Activated naive CD4-positive, alpha-beta T cell treated with anti-CD3 and anti-CD28 coated beads, Interleukin-2, amount 50 U/mL, for 24 hours (primary cell): ENCODE data around the gene ACOXL.
"Not testable (repeated sequence)": the region's sequence is repeated elsewhere in the genome, so short reads cannot be mapped to it uniquely, and the experiment has no call there.

ENCODE experiments used
- H3K27ac Mint-ChIP-seq: one replicate; pipeline ENCODE4 v1.8.0; 2021; ENCODE audit warnings: mild to moderate bottlenecking, mixed read lengths
- H3K27me3 Mint-ChIP-seq: one replicate; pipeline ENCODE4 v1.8.0; 2021; ENCODE audit warnings: mixed read lengths
- H3K36me3 Mint-ChIP-seq: one replicate; pipeline ENCODE4 v1.8.0; 2021; ENCODE audit warnings: mixed read lengths
- H3K4me1 Mint-ChIP-seq: one replicate; pipeline ENCODE4 v1.8.0; 2021; ENCODE audit warnings: mixed read lengths
- H3K4me3 Mint-ChIP-seq: one replicate; pipeline ENCODE4 v1.8.0; 2021; ENCODE audit warnings: mild to moderate bottlenecking, mixed read lengths
- H3K9me3 Mint-ChIP-seq: one replicate; pipeline ENCODE4 v1.8.0; 2021; ENCODE audit warnings: mixed read lengths

Gene ACOXL

DNA sequence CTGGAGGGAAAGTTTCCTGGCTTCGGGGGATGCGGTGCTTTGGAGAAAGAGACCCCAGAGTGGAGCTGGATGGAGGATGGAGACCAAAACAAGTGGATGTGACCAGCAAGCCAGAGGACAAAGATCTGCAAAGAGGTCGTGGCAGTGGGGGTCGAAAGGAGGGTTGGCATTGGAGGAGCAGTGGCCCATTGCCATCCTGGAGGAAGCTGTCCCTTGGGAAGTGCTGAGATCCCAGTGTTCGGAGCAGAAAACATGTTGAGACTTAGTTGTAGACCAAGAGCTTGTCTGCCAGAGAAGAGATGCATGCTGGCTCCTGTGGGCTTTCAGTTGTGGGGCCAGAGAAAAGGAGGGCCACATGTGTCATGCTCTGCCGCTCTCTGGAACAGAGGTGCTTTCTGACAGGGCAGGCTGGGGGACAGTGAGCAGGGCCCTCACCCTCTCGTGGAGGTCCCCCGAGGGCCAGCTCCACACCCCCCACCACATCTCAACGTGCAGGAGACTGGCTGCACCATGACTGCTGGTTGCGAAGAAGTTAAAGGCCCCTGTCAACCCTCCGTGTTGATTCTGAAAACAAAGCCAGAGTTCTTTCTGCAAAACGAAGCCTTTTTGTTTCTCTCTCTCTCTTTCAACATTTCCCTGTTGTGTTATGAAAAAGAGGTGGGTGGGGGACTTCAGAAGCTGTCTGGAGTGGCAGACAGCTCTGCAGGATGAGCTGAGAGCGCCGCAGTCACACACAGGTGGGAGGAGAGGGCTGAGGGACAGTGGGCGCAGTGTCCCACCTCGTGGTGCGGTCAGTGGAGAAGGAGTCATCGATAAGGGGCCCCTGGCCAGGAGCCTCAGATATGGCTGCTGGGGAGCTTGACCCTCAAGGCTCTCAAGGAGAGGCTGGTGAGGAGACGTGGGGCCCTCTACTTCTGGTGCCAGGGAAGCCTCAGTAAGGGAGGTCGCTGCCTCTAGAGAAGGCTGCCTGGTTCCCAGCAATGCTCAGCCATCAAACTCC, 310.7 kb downstream of the ACOXL start:
- Mint-ChIP-seq H3K9me3 (no peaks in the 10 kb centered on the region), H3K27ac (no peak overlapping the region), H3K36me3 (peaks cover 3% of the 10 kb centered on the region), H3K4me1 (peaks cover 18% of the 10 kb centered on the region), H3K27me3 (peaks cover 13% of the 10 kb centered on the region), H3K4me3 (no peak overlapping the region)

DNA sequence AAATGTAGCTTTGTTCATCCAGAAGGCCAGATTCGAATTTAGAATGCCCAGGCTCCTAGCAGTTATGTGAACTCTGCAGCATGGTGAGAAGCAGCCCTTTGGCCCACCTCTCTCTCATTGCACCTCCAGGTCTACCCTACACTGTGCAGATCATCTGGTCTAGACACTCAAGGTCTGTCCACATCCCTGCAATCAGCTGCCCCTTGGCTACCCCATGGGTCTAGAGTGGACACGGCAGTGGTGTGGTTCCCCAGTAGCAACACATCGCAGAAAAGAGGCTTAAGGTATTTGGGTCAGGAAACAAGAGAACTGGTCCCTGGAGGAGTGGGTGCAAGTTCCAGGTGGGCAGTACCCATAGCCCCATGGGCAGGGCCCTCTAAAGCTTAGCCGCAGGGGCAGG, 311.7 kb downstream of the ACOXL start:
- Mint-ChIP-seq H3K4me3 (no peak overlapping the region), H3K4me1 (peaks cover 18% of the 10 kb centered on the region), H3K9me3 (no peaks in the 10 kb centered on the region), H3K36me3 (peaks cover 3% of the 10 kb centered on the region), H3K27ac (no peak overlapping the region), H3K27me3 (peaks cover 13% of the 10 kb centered on the region)

GRCh38 chr2:111045236-111045635, 312.9 kb downstream of the ACOXL start:
- H3K27ac Mint-ChIP-seq, H3K36me3 Mint-ChIP-seq, H3K4me3 Mint-ChIP-seq, H3K9me3 Mint-ChIP-seq: not testable (repeated sequence)
- Mint-ChIP-seq H3K27me3 (peaks cover 13% of the 10 kb centered on the region), H3K4me1 (peaks cover 27% of the 10 kb centered on the region)

DNA sequence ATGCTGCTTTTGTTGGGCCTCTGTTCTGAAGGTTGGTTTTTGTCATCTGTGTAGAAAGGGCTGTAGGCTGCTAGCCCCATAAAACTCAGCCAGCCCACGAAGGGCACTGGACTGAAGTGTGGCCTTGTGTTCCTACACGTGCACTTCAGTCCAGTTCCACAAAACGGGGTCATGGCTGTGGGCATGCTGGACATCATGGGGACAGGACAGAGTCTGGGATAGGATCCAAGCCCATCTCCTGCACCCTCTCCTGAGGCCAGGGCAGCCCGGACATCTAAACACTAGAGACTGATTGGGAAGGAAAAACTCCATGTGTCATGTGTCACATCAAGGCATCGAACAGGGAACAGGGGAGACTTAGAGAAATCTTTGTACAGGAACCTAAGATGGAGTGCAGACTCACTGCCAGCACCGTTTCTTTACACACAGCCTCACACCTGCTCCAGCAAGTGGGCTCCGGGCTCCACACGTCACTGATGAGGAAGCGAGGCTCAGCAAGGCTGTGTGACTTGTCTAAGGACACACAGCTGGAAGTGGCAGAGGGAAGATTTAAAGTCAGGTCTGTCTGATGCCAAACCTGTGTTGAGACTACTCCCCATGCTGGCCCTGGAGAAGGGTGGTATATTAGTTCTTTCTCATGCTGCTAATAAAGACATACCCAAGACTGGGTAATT, 313.5 kb downstream of the ACOXL start:
- Mint-ChIP-seq H3K9me3 (no peaks in the 10 kb centered on the region), H3K27me3 (peaks cover 8% of the 10 kb centered on the region), H3K36me3 (peaks cover 3% of the 10 kb centered on the region), H3K27ac (no peak overlapping the region), H3K4me3 (no peak overlapping the region), H3K4me1 (peaks cover 34% of the 10 kb centered on the region)

DNA sequence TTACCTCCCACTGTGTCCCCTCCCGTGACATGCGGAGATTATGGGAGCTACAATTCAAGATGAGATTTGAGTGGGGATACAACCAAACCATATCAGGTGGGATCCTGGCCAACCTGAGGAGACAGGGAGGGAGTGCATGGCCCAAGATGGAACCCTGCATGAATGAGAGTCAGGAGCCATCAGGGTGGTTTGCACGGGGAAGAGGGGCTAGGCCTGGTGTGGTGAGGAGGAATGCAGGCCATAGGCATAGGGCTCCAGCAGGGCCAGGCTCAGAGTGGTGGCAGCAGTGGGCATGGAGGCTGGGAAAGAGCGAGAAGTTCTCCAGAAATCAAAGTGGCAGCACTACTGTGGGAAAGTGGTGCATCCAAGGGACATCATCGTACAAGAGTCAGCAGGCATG, 314.3 kb downstream of the ACOXL start:
- H3K4me1 Mint-ChIP-seq, result peaks cover 39% of the 10 kb centered on the region
- H3K9me3 Mint-ChIP-seq, result no peaks in the 10 kb centered on the region
- H3K4me3 Mint-ChIP-seq, result no peak overlapping the region
- peaks cover 6% of the 10 kb centered on the region for H3K27me3 Mint-ChIP-seq
- H3K27ac Mint-ChIP-seq, result no peak overlapping the region
- peaks cover 4% of the 10 kb centered on the region for H3K36me3 Mint-ChIP-seq

GRCh38 chr2:111048856-111049768, 316.7 kb downstream of the ACOXL start:
- Mint-ChIP-seq H3K9me3 (no peaks in the 10 kb centered on the region), H3K36me3 (peaks cover 4% of the 10 kb centered on the region), H3K27ac (peak overlapping the region; percentile 80), H3K27me3 (peaks cover 4% of the 10 kb centered on the region), H3K4me1 (peaks cover 25% of the 10 kb centered on the region), H3K4me3 (no peak overlapping the region)

DNA sequence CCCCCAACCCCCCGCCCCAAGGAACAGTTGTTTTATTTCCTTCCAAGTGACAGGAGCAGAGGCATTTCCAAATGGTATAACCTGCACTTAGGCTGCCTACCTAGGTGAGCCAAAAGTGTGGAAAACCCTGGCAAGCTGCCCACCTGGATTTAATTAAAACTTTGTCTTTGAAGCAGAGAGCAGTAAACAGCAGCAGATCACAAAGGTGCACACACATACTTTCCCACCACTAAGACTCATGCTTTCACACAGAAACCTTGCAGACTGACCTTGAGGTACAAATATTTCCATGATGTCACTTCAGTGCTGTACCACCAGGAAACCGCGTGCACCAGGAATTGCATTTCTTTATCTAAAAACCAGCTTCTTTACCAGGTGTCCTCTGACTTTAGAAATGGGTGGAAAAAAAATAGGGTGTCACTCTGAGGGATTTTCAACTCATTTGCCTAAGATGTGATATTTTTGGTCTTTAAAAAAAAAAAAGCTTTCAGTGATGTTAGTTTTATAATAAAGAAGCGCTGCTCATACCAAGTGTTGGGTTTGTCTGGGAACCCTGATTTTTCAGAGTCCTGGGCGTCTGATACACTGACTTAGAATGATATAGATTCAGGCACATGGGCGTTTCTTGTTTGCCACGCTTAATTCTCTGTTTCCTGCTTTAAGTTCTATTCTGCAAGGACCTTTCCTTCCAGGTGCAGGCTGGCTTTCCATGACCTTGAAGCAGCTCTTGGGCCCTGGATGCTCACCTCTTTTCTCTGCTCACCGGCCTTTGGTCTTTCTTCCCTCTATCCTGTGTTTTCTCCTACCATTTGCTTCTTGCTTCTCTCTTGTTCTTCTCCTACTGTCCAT, 317.6 kb downstream of the ACOXL start:
- Mint-ChIP-seq H3K27me3 (peaks cover 6% of the 10 kb centered on the region), H3K27ac (peak overlapping the region; percentile 80), H3K9me3 (no peaks in the 10 kb centered on the region), H3K4me1 (peaks cover 32% of the 10 kb centered on the region), H3K36me3 (peaks cover 4% of the 10 kb centered on the region), H3K4me3 (peak overlapping the region; percentile 53)

DNA sequence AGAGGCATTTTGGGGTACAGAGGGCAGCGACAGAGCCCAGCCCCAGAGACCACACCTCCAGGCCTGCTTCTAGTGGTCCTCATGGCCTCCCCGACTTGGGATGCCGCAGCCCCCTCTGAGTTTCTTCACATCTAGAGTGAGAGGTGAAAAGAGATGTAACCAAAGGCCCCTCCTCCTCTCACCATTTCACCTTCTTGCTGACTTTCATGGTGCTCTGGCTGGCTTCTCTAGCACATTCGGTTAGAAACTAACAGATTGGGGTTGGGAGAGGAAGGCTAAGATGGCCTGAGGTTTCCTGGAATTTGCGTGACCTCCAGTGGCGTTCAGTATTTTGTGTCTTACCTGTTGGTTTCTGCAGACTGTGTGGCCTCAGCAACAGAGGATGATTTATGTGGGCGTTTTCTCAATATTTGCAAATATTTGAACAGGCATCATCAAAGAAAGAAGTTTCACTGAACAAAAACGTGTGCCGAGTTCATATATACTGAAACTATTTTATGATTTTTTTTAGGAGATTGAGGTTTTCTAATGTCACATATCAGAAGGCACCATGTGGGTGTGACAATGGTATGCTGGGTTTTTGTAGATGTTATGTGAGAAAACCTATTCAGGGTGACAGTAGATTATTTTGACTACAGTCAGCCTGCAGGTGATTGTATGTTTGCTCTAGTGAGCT, 318.5 kb downstream of the ACOXL start:
- Mint-ChIP-seq H3K27ac (peak overlapping the region; percentile 79), H3K9me3 (no peaks in the 10 kb centered on the region), H3K36me3 (peaks cover 4% of the 10 kb centered on the region), H3K4me3 (peak overlapping the region; percentile 53), H3K27me3 (peaks cover 6% of the 10 kb centered on the region), H3K4me1 (peaks cover 38% of the 10 kb centered on the region)

GRCh38 chr2:111052621-111053020, 320.2 kb downstream of the ACOXL start:
- Mint-ChIP-seq H3K4me1 (peaks cover 38% of the 10 kb centered on the region), H3K27me3 (peaks cover 1% of the 10 kb centered on the region), H3K27ac (no peak overlapping the region), H3K36me3 (peaks cover 1% of the 10 kb centered on the region), H3K9me3 (no peaks in the 10 kb centered on the region), H3K4me3 (no peak overlapping the region)

- peaks cover 5% of the 10 kb centered on the region for H3K27me3 Mint-ChIP-seq
- H3K27ac Mint-ChIP-seq, result no peak overlapping the region
- peaks cover 38% of the 10 kb centered on the region for H3K4me1 Mint-ChIP-seq
These were observed 320.9 kb downstream of the ACOXL start for GRCh38 chr2:111053266-111053665.

GRCh38 chr2:111053825-111054515, 321.6 kb downstream of the ACOXL start:
- Mint-ChIP-seq H3K27ac (no peak overlapping the region), H3K27me3 (peaks cover 5% of the 10 kb centered on the region), H3K9me3 (no peaks in the 10 kb centered on the region), H3K4me3 (no peak overlapping the region), H3K36me3 (peaks cover 3% of the 10 kb centered on the region), H3K4me1 (peaks cover 35% of the 10 kb centered on the region)

More at GRCh38 chr2:111053266-111053665, 320.9 kb downstream of the ACOXL start:
- Mint-ChIP-seq H3K9me3 (no peaks in the 10 kb centered on the region), H3K4me3 (no peak overlapping the region), H3K36me3 (peaks cover 3% of the 10 kb centered on the region)

DNA sequence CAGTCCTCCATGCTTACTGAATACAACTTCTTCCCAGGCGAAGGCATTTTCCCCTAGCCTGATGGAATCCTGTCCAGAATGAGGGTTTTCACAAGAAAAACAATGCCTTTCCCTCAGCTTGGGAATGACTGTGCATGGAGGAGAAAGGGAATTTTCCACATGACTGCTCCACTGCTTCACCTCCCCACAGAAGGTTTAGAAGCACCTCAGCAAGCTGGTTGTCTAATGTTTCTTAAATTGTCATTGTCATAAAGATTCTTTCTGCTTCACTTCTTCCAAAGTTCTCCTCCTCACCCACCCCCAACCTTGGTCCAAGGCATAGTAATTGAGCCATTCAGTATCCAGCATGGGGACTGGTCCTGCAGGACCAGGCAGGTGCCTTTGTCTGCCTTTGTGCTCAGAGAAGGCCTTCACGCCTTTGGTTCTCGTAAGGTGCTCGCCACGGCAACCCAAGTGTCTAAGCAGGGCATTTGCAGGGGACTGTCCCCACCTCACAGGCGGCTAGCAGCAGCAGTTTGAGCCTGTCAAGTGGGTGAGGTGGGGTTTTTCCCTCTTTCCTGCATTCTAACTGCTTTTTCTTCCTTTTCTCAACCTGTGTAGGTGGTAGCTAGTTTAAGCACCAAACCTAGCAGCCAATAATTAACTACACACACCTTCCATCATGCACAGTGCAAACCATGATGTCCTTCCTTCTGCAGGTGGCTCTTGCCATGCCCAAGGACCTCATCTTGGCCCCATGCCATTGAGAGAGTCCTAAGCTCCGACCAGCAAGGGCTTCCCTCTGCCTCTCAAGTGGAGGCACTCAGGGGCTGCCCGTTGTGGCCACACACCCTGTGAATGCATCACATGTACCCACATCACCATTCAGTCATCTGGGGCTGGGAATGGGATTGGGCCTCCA, 322.7 kb downstream of the ACOXL start:
- Mint-ChIP-seq H3K4me1 (peaks cover 27% of the 10 kb centered on the region), H3K27ac (no peak overlapping the region)

GRCh38 chr2:111055735-111056134, 323.4 kb downstream of the ACOXL start:
- Mint-ChIP-seq H3K27ac (no peak overlapping the region), H3K4me1 (peaks cover 20% of the 10 kb centered on the region), H3K9me3 (peaks cover 4% of the 10 kb centered on the region), H3K4me3 (no peak overlapping the region), H3K27me3 (peaks cover 7% of the 10 kb centered on the region), H3K36me3 (peaks cover 6% of the 10 kb centered on the region)

More for the DNA sequence above, 322.7 kb downstream of the ACOXL start:
- H3K9me3 Mint-ChIP-seq, result no peaks in the 10 kb centered on the region
- peaks cover 5% of the 10 kb centered on the region for H3K27me3 Mint-ChIP-seq
- H3K4me3 Mint-ChIP-seq, result no peak overlapping the region
- H3K36me3 Mint-ChIP-seq, result peaks cover 5% of the 10 kb centered on the region
